ENCODE data around the gene ING4. TPM values are rescaled to one million over a fixed set of nuclear protein-coding genes. Genes with fewer than 3 reads are reported as not detected.

The ING4 gene
- total and polyA plus RNA-seq, 2 of the 13 experiments (the other 11 are each of a cell fraction or from before 2014, with no cell fraction given), result 14.4 to 32.4 TPM

DNA sequence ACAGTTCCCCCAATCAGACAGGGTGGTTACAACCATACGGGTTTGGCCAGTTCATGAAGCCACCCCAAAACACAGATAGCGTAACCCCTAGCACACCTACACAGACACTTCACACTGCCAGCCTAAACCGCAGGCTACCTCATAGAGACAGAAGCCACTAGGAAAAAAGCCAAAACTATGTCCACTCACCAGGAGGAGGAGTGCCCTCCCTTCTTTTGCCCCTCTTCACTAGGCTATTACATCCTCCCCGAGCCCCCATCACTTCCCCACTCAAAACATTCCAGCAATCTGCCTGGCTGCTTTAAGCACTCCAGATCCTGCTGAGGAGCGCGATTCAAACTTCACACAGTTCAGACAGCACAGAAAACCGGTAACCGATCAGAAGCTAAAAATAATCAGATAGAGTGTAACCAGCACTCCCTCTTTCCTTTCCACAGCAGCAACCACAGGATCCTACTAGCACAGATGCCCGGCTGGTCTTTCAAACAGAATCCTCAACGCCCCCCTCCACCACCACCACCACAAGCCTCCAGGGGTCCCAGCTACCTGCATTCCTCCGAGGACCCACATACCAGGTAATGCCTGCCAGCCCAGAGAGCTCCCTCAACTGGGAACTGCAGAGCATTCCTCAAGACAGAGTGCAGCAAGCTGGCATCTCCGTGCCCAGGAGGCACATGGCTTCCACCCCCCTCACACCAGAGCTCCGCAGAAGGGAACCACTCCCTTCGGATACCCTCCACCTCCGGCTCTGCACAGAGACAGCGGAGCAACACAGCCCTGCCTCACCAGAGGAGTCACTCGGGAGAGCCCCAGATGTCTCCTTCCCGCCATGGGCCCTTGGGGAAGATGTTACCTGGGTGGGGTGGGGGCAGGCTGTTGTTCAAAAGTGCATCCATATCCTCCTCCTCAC lies 57.2 kb downstream of the ING4 start (continued):
- TF ChIP-seq, protein P1, sequence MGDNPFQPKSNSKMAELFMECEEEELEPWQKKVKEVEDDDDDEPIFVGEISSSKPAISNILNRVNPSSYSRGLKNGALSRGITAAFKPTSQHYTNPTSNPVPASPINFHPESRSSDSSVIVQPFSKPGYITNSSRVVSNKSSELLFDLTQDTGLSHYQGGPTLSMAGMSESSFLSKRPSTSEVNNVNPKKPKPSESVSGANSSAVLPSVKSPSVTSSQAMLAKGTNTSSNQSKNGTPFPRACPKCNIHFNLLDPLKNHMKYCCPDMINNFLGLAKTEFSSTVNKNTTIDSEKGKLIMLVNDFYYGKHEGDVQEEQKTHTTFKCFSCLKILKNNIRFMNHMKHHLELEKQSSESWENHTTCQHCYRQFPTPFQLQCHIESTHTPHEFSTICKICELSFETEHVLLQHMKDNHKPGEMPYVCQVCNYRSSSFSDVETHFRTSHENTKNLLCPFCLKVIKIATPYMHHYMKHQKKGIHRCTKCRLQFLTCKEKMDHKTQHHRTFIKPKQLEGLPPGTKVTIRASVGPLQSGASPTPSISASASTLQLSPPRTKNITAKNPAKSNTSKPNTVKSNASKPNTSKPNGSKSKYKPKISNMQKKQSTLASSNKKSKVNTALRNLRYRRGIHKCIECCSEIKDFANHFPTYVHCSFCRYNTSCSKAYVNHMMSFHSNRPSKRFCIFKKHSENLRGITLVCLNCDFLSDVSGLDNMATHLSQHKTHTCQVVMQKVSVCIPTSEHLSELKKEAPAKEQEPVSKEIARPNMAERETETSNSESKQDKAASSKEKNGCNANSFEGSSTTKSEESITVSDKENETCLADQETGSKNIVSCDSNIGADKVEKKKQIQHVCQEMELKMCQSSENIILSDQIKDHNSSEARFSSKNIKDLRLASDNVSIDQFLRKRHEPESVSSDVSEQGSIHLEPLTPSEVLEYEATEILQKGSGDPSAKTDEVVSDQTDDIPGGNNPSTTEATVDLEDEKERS (CRISPR knock-in tag; IDR thresholded peaks at IDR 0.05), result no peak
- TF ChIP-seq SIN3A (IDR thresholded peaks at IDR 0.05; ENCODE audit: borderline replicate concordance, low read depth, low read length) (no peak), PRPF4 (IDR thresholded peaks at IDR 0.05; ENCODE audit: low read depth, low read length, poor library complexity, severe bottlenecking) (no peak), NCOR1 (IDR thresholded peaks at IDR 0.05; ENCODE audit: borderline replicate concordance, low read length) (no peak), ARNTL (CRISPR knock-in tag; IDR thresholded peaks at IDR 0.05) (0 out of 2 replicates have a peak, but pooled peaks have one; percentile 42), HOXA3 (CRISPR knock-in tag; IDR thresholded peaks at IDR 0.05) (peak; percentile 33; the same call in 1 of the 2 replicates), ZNF7 (CRISPR knock-in tag; IDR thresholded peaks at IDR 0.05) (no peak), ZNF383 (CRISPR knock-in tag; IDR thresholded peaks at IDR 0.05; ENCODE audit: borderline replicate concordance) (no peak), POLR2G (IDR thresholded peaks at IDR 0.05; ENCODE audit: low read depth, low read length) (no peak), ZNF17 (CRISPR knock-in tag; IDR thresholded peaks at IDR 0.05) (no peak), ZNF644 (CRISPR knock-in tag; IDR thresholded peaks at IDR 0.05; ENCODE audit: low read depth) (no peak), MIER3 (CRISPR knock-in tag; IDR thresholded peaks at IDR 0.05; ENCODE audit: borderline replicate concordance) (no peak), ZKSCAN1 (IDR thresholded peaks at IDR 0.05; ENCODE audit: low read length) (no peak), ZNF772 (CRISPR knock-in tag; IDR thresholded peaks at IDR 0.05) (0 out of 2 replicates have a peak, but pooled peaks have one; percentile 19), ATM (IDR thresholded peaks at IDR 0.05; ENCODE audit: borderline replicate concordance) (no peak), MXD4 (CRISPR knock-in tag; IDR thresholded peaks at IDR 0.05) (no peak), KDM2A (CRISPR knock-in tag; IDR thresholded peaks at IDR 0.05; ENCODE audit: borderline replicate concordance, low read depth) (no peak), BCL6 (CRISPR knock-in tag; IDR thresholded peaks at IDR 0.05) (no peak), ZNF274 (CRISPR knock-in tag; IDR thresholded peaks at IDR 0.05) (no peak), HOXA7 (CRISPR knock-in tag; IDR thresholded peaks at IDR 0.05) (no peak), ZNF768 (CRISPR knock-in tag; IDR thresholded peaks at IDR 0.05) (peak; percentile 82; the same call in 1 of the 2 replicates), SP5 (CRISPR knock-in tag; IDR thresholded peaks at IDR 0.05; ENCODE audit: borderline replicate concordance, low read depth) (no peak), ZFP90 (CRISPR knock-in tag; IDR thresholded peaks at IDR 0.05; ENCODE audit: borderline replicate concordance) (peak; percentile 30; the same call in 1 of the 2 replicates), MYC (CRISPR knock-in tag; IDR thresholded peaks at IDR 0.05; ENCODE audit: borderline replicate concordance) (no peak)
- TF ChIP-seq, protein P2, sequence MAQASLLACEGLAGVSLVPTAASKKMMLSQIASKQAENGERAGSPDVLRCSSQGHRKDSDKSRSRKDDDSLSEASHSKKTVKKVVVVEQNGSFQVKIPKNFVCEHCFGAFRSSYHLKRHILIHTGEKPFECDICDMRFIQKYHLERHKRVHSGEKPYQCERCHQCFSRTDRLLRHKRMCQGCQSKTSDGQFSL (CRISPR knock-in tag; IDR thresholded peaks at IDR 0.05), result no peak
- TF ChIP-seq, protein P3, sequence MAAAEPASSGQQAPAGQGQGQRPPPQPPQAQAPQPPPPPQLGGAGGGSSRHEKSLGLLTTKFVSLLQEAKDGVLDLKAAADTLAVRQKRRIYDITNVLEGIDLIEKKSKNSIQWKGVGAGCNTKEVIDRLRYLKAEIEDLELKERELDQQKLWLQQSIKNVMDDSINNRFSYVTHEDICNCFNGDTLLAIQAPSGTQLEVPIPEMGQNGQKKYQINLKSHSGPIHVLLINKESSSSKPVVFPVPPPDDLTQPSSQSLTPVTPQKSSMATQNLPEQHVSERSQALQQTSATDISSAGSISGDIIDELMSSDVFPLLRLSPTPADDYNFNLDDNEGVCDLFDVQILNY (CRISPR knock-in tag; conservative IDR thresholded peaks at IDR 0.05), result no peak
